Vagina (tissue), 2 donors: ENCODE results near the gene PSMD1. TPM values are rescaled to one million over a fixed set of nuclear protein-coding genes. Genes with fewer than 3 reads are reported as not detected.

Source experiments
- DNase-seq, 2 donors: peaks; one replicate each; pipeline ENCODE4 v3.0.0-alpha.2; 2017; ENCODE audit errors: extremely low spot score in 2 of 2
- H3K27ac ChIP-seq: fragments of 200-600 bp; sonication (generic); one replicate; pipeline ENCODE4 v1.5.1; 2019
- H3K27me3 ChIP-seq: fragments of 200-600 bp; sonication (generic); one replicate; pipeline ENCODE4 v1.5.1; 2019
- H3K36me3 ChIP-seq, 2 donors: fragments of 200-600 bp; sonication (generic); one replicate each; pipeline ENCODE4 v1.5.1; 2017 to 2019
- H3K4me1 ChIP-seq: fragments of 200-600 bp; sonication (generic); one replicate; pipeline ENCODE4 v1.5.1; 2019
- H3K4me3 ChIP-seq, 2 donors: fragments of 200-600 bp; sonication (generic); 1 replicate in 1 of 2; 2 replicates in 1 of 2; pipeline ENCODE4 v1.5.1; 2016 to 2019
- H3K9me3 ChIP-seq: fragments of 200-600 bp; sonication (generic); one replicate; pipeline ENCODE4 v1.5.1; 2019
- CTCF ChIP-seq, 3 experiments: fragments of 450-650 bp in 2 of 3; fragments of 200-600 bp in 1 of 3; sonication (generic) in 1 of 3; IDR thresholded peaks; one replicate each; pipeline ENCODE4 v1.5.1; 2017 to 2019; ENCODE audit warnings: antibody characterized with exemption in 3 of 3, mild to moderate bottlenecking in 2 of 3, moderate library complexity in 2 of 3
- POLR2A ChIP-seq, 2 donors: fragments of 450-650 bp; IDR thresholded peaks; one replicate each; pipeline ENCODE4 v1.6.1; 2017; ENCODE audit warnings: antibody characterized with exemption in 2 of 2, mild to moderate bottlenecking in 2 of 2, moderate library complexity in 2 of 2
- POLR2AphosphoS5 ChIP-seq, 2 donors: sonication (generic); formaldehyde crosslinking; IDR thresholded peaks; one replicate each; pipeline ENCODE4 v1.9.0; 2017; ENCODE audit warnings: antibody characterized with exemption in 2 of 2, mild to moderate bottlenecking in 2 of 2, low read depth in 1 of 2; ENCODE audit not compliant: insufficient read depth in 1 of 2
- intact Hi-C: fragments of 100-400 bp; cut with DNase I; formaldehyde crosslinking; loops from one replicate; pipeline ENCODE4 v1.15.1; 2023
- total RNA-seq: library from RNA; depleted of rRNA; stranded (reverse); fragments of >200 nt; gene quantifications from one replicate; pipeline ENCODE4 v1.2.3, GENCODE V29; 2016

The PSMD1 gene
- total RNA-seq, 1 donor from 2014 or later: 40.5 TPM

- Histone ChIP-seq H3K36me3 (no peaks in the 10 kb centered on the region), H3K4me3 (no peak overlapping the region), H3K27ac (no peak overlapping the region), H3K4me1 (no peaks in the 10 kb centered on the region), H3K9me3 (no peaks in the 10 kb centered on the region), H3K27me3 (no peaks in the 10 kb centered on the region)
- TF ChIP-seq POLR2AphosphoS5 (IDR thresholded peaks at IDR 0.05; ENCODE audit: insufficient read depth in 1 of 2, low read depth in 1 of 2) (no peak), POLR2A (IDR thresholded peaks at IDR 0.05) (no peak), CTCF (IDR thresholded peaks at IDR 0.05) (no peak)
- DNase-seq: no peak
- intact Hi-C loops: no loop called here
These were observed 27.1 kb upstream of the PSMD1 start for GRCh38 chr2:231029563-231029962.

GRCh38 chr2:231030725-231031124, 25.9 kb upstream of the PSMD1 start:
- Histone ChIP-seq H3K4me1 (no peaks in the 10 kb centered on the region), H3K36me3 (no peaks in the 10 kb centered on the region), H3K4me3 (no peak overlapping the region), H3K27ac (no peak overlapping the region), H3K9me3 (no peaks in the 10 kb centered on the region), H3K27me3 (no peaks in the 10 kb centered on the region)
- intact Hi-C loops: no loop called here
- TF ChIP-seq CTCF (IDR thresholded peaks at IDR 0.05) (no peak), POLR2AphosphoS5 (IDR thresholded peaks at IDR 0.05; ENCODE audit: insufficient read depth in 1 of 2, low read depth in 1 of 2) (no peak), POLR2A (IDR thresholded peaks at IDR 0.05) (no peak)
- no peak for DNase-seq

GRCh38 chr2:231032575-231033140, 24.0 kb upstream of the PSMD1 start:
- intact Hi-C loops: no loop called here
- Histone ChIP-seq H3K36me3 (no peaks in the 10 kb centered on the region), H3K4me3 (no peak overlapping the region), H3K4me1 (no peaks in the 10 kb centered on the region), H3K27ac (no peak overlapping the region), H3K9me3 (no peaks in the 10 kb centered on the region), H3K27me3 (no peaks in the 10 kb centered on the region)
- no peak for DNase-seq
- TF ChIP-seq CTCF (IDR thresholded peaks at IDR 0.05) (no peak), POLR2AphosphoS5 (IDR thresholded peaks at IDR 0.05; ENCODE audit: insufficient read depth in 1 of 2, low read depth in 1 of 2) (no peak), POLR2A (IDR thresholded peaks at IDR 0.05) (no peak)

- no peaks in the 10 kb centered on the region for H3K27me3 ChIP-seq
- no peak overlapping the region for H3K27ac ChIP-seq
- H3K9me3 ChIP-seq: no peaks in the 10 kb centered on the region
- no peaks in the 10 kb centered on the region for H3K4me1 ChIP-seq
- DNase-seq: no peak
- TF ChIP-seq POLR2A (IDR thresholded peaks at IDR 0.05): no peak
- TF ChIP-seq CTCF (IDR thresholded peaks at IDR 0.05): no peak
- no peak for TF ChIP-seq POLR2AphosphoS5 (IDR thresholded peaks at IDR 0.05; ENCODE audit: insufficient read depth in 1 of 2, low read depth in 1 of 2)
- H3K36me3 ChIP-seq: no peaks in the 10 kb centered on the region
- no peak overlapping the region for H3K4me3 ChIP-seq
- intact Hi-C loops: no loop called here
These were observed 23.2 kb upstream of the PSMD1 start for GRCh38 chr2:231033147-231034132.
